H54 (cell line): ENCODE results near the gene FBH1.

Experiments used
- DNase-seq: peaks from one replicate; pipeline ENCODE4 v3.0.0; 2011; ENCODE audit warnings: low spot score, mixed read lengths; ENCODE audit not compliant: insufficient read length
- FAIRE-seq: peaks from 3 replicates; lab custom pipeline; 2011; peaks lifted over from hg19 to GRCh38; lab: Jason Lieb, UNC
- POLR2A ChIP-seq: IDR thresholded peaks from 2 replicates; pipeline ENCODE4 v1.6.1; 2011; ENCODE audit warnings: low read depth, mild to moderate bottlenecking, low read length

Gene FBH1

GRCh38 chr10:5910323-5911100 lies 20.5 kb downstream of the FBH1 start:
- FAIRE-seq, result no peak
- DNase-seq, result no peak
- no peak for TF ChIP-seq POLR2A

- DNase-seq (no peak), FAIRE-seq (no peak)
- TF ChIP-seq POLR2A, result no peak
Measured at GRCh38 chr10:5911670-5912069, 21.6 kb downstream of the FBH1 start.

- FAIRE-seq (no peak), DNase-seq (no peak)
- TF ChIP-seq POLR2A, result no peak
Measured at GRCh38 chr10:5913736-5914135, 23.7 kb downstream of the FBH1 start.

GRCh38 chr10:5915451-5915850 lies 25.4 kb downstream of the FBH1 start:
- no peak for TF ChIP-seq POLR2A
- no peak for DNase-seq
- FAIRE-seq, result no peak

GRCh38 chr10:5917305-5917704 lies 27.3 kb downstream of the FBH1 start:
- DNase-seq, result no peak
- TF ChIP-seq POLR2A, result no peak
- no peak for FAIRE-seq

GRCh38 chr10:5918763-5919162 lies 28.7 kb downstream of the FBH1 start:
- no peak for DNase-seq
- no peak for FAIRE-seq
- no peak for TF ChIP-seq POLR2A

GRCh38 chr10:5919568-5919967 lies 29.5 kb downstream of the FBH1 start:
- FAIRE-seq, result no peak
- TF ChIP-seq POLR2A, result no peak

GRCh38 chr10:5921746-5922145 lies 31.7 kb downstream of the FBH1 start:
- FAIRE-seq (no peak), DNase-seq (no peak)
- TF ChIP-seq POLR2A, result no peak

More at GRCh38 chr10:5919568-5919967, 29.5 kb downstream of the FBH1 start:
- no peak for DNase-seq

GRCh38 chr10:5924889-5925288 lies 34.8 kb downstream of the FBH1 start:
- no peak for TF ChIP-seq POLR2A
- FAIRE-seq (no peak), DNase-seq (no peak)

GRCh38 chr10:5927306-5927705 lies 37.3 kb downstream of the FBH1 start:
- TF ChIP-seq POLR2A, result no peak
- DNase-seq (no peak), FAIRE-seq (no peak)

GRCh38 chr10:5929442-5929841 lies 39.4 kb downstream of the FBH1 start:
- no peak for TF ChIP-seq POLR2A
- no peak for FAIRE-seq

GRCh38 chr10:5930272-5930671 lies 40.2 kb downstream of the FBH1 start:
- no peak for TF ChIP-seq POLR2A
- FAIRE-seq (no peak), DNase-seq (no peak)

More at GRCh38 chr10:5929442-5929841, 39.4 kb downstream of the FBH1 start:
- DNase-seq, result no peak

- DNase-seq (no peak), FAIRE-seq (no peak)
- TF ChIP-seq POLR2A, result no peak
Measured at GRCh38 chr10:5932345-5932744, 42.3 kb downstream of the FBH1 start.

GRCh38 chr10:5933909-5934546 lies 44.0 kb downstream of the FBH1 start:
- DNase-seq, result no peak
- TF ChIP-seq POLR2A, result no peak
- FAIRE-seq, result no peak

GRCh38 chr10:5935628-5936027 lies 45.6 kb downstream of the FBH1 start:
- DNase-seq (no peak), FAIRE-seq (no peak)
- no peak for TF ChIP-seq POLR2A
